GM21529 (cell line): ENCODE measurements around the gene MPP2.
"Not testable (repeated sequence)": the region's sequence is repeated elsewhere in the genome, so short reads cannot be mapped to it uniquely, and the experiment has no call there.

Source experiments
- ATAC-seq: cut with Tn5 transposase; IDR thresholded peaks from one replicate; pipeline ENCODE4 v1.9.1; 2021; ENCODE audit not compliant: unreplicated experiment

The MPP2 gene

GRCh38 chr17:43905400-43905984, 1.8 kb downstream of the MPP2 start:
- no peak for ATAC-seq

- ATAC-seq: no peak
Observed at GRCh38 chr17:43901861-43902589, 5.3 kb downstream of the MPP2 start.

GRCh38 chr17:43900858-43901754, 6.2 kb downstream of the MPP2 start:
- ATAC-seq: no peak

GRCh38 chr17:43900183-43900857, 7.0 kb downstream of the MPP2 start:
- no peak for ATAC-seq

- ATAC-seq: no peak
Observed at GRCh38 chr17:43898446-43898845, 8.9 kb downstream of the MPP2 start.

GRCh38 chr17:43897831-43898230, 9.5 kb downstream of the MPP2 start:
- ATAC-seq: no peak

GRCh38 chr17:43894494-43894893, 12.8 kb downstream of the MPP2 start:
- ATAC-seq: not testable (repeated sequence)

- ATAC-seq: no peak
Observed at GRCh38 chr17:43892647-43892952, 14.7 kb downstream of the MPP2 start.

- ATAC-seq: no peak
Observed at GRCh38 chr17:43891851-43892646, 15.3 kb downstream of the MPP2 start.

- ATAC-seq: no peak
Observed at GRCh38 chr17:43890240-43890639, 17.1 kb downstream of the MPP2 start.

- ATAC-seq: no peak
Observed at GRCh38 chr17:43888548-43888947, 18.8 kb downstream of the MPP2 start.

- ATAC-seq: no peak
Observed at GRCh38 chr17:43882761-43883415, 24.4 kb downstream of the MPP2 start.

- no peak for ATAC-seq
Observed at GRCh38 chr17:43881758-43882505, 25.4 kb downstream of the MPP2 start.

- no peak for ATAC-seq
Observed at GRCh38 chr17:43881181-43881580, 26.2 kb downstream of the MPP2 start.

- no peak for ATAC-seq
Observed at GRCh38 chr17:43880420-43880991, 26.8 kb downstream of the MPP2 start.

GRCh38 chr17:43879723-43880419, 27.5 kb downstream of the MPP2 start:
- no peak for ATAC-seq

- peak; percentile 77 for ATAC-seq
Observed at GRCh38 chr17:43878260-43879175, 28.8 kb downstream of the MPP2 start.
